UCSD-AML1 (cell line): Measurements from ENCODE around the gene KCNIP1.

Experiments used
- DNase-seq: peaks from one replicate; lab custom pipeline; 2025; ENCODE audit not compliant: unreplicated experiment; lab: John Stamatoyannopoulos, UW

Gene KCNIP1

DNA sequence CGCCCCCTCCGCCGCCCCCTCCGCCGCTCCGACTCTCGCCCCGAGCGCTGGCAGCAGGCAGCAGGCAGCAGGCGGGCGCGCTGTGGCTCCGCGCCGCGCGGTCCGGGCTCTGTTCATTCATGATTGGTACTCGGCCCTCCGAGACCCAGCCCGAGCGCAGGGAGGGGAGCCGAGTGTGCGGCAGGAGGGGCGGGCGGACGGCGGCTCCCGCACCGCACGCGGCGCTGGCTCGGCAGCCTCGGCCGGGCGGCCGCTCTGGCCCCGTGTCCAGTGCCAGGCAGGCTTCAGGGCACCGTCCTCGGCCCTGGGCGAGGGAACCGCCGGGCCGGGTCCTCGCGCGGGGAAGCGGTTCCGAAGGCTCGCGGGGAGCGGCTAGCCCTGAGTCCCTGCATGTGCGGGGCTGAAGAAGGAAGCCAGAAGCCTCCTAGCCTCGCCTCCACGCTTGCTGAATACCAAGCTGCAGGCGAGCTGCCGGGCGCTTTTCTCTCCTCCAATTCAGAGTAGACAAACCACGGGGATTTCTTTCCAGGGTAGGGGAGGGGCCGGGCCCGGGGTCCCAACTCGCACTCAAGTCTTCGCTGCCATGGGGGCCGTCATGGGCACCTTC is at the start of gene KCNIP1:
KCNIP1 (plus strand) TSS at position 31 of the 607 bp plus-strand sequence.
- no peak for DNase-seq

DNA sequence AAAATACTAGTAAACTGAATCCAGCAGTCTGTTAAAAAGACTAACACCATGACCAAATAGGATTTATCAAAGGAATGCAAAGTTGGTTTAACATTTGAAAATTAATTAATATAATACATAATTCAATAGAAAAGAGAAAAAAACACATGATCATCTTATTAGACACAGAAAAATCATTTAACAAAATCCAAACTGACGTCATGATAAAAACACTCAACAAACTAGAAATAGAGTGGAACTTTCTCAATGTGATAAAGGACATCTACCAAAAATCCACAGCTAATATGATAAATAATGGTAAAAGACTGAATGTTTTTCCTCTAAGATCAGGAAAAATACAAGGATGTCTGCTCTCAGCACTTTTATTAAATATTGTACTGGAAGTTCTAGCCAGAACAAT is 40.4 kb upstream of the KCNIP1 start:
- no peak for DNase-seq

DNA sequence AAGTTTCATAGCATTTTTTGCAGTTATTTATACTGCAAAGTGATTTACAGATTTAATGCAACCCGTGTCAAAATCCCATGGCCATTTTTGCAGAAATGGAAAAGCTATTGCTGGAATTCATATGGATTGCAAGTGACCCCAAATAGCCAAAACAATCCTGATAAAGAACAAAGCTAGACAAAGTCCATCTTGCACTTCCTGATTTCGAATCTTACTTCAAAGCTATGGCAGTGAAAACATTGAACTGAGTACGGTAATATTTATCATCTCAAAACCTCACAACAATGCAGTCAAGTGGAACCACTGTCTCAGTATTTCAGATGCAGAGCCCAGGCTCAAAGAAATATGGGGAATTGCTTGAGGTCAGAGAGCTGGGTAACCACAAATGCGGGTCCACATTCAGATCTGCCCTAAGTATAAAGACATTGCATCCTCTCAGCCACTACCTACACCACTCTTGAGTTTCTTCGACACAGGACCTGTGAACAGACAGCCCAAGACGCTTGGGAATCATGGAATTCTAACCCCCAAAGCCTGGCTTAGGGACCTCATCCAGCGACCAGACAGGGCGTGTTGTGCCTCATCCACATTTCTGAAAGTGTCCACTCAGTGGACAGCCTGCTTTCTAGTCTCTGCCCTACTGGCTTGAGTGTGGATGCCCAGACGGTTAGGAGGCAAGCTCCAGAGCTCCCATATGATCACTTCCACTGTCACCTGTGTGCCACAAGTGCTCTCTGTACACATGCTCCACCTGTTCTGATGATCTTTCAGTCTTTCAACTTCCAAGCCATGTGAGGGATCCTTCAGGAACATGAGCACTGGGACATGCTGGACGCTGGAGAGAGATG is 39.3 kb upstream of the KCNIP1 start:
- no peak for DNase-seq

DNA sequence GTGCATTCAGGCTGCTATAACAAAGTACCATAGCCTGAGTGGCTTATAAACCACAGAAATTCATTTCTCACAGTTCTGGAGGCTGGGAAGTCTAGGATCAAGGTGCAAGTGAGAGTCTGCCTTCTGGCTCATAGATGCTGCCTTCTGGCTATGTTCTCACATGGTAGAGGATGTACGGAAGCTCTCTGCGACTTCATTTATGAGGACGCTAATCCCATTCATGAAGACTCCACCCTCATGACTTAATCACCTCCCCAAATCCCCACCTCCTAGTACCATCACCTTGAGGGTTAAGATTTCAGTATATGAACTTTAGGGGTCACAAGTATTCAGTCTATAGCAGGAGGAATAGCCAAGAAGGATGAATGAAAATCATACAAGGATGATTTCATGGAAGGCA is 37.3 kb upstream of the KCNIP1 start:
- DNase-seq: no peak

DNA sequence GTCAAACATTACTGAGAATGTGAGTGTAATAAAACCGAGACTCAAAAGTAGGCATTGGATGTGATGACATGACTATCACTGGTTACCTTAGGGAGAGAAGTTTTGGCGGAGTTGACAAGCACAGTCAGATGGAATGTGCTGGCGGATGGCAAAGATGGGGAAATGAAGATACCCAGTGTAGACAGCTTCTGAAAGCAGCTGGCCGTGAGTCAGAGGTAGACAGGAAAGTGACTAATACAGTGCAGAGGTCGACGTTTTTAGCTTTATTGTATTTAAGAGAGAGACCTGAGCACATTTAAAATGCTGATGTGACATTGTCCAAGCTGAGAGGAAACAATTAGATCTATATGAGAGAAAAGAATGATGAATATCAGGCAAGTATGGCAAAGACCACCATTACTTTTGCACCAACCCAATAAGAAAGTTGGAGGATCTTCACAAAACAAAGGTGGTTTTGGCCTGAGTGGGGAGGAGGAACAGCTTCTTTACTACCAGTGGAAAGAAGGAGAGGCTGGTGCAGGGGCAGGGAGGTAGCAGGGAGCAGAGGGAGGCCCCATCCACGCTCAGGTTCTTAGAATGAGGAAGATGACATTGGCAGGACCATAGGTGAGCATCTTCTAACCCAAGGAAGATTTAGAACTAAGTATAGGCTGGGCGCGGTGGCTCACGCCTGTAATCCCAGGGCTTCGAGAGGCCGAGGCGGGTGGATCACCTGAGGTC is 36.7 kb upstream of the KCNIP1 start:
- DNase-seq: no peak

DNA sequence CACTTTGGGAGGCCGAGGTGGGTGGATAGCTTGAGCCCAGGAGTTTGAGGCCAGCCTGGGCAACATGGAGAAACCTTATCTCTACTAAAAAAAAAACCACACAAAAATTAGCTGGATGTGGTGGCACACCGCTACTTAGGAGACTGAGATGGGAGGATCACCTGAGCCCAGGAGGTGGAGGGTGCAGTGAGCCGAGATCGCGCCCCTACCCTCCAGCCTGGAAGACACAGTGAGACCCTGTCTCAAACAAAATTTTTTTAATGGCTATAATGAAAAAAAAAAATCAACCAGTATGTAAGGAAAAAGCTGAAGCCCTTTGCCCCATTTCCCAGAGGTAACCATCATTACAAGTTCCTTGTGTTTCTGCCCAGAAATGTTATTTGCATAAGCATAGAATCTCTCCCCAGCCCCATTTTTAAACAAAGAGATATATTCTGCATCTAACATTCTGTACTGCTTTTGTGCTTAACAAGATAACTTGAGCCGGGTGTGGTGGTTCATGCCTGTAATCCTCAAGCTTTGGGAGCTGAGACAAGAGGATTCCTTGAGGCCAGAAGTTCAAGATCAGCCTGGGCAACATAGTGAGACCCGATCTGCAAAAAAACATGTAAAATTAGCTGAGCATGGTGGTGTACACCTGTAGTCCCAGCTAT is 35.1 kb upstream of the KCNIP1 start:
- DNase-seq: no peak

DNA sequence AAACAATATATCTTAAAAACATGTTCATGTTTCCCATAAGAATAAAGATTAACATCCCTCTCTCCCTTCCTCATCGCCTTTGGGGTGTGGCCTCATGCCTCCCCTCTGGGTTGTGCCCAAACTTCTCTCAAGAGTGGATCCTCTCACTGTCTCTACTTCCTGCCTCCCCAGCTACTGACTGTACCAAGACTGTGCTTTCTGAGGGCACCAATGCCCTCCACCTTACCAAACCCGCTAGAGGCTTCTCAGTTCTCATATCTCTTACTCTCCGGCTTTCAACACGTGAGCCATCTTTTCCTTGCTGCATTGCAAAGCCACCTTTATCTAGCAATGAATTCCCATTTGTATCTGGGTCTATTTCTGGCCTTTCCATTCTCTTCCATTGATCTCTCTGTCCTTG is 34.4 kb upstream of the KCNIP1 start:
- no peak for DNase-seq

DNA sequence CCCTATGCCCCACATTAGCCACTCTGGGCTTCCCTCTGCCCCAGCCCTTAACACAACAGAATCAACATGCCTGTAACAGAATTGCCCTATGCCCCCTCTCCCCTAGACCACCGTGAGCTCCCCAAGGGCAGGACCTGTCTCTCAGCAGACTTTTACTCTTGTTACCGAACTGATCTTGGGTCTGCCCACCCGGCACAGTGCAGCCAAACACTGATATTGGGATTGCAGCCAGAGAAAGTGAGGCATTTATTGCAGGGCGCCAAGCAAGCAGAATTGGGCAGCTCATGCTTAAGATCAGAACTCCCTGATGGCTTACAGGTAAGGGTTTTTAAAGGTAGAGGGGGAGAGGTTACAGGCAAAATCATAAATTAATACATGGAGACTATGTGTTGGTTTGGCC is 33.5 kb upstream of the KCNIP1 start:
- no peak for DNase-seq

DNA sequence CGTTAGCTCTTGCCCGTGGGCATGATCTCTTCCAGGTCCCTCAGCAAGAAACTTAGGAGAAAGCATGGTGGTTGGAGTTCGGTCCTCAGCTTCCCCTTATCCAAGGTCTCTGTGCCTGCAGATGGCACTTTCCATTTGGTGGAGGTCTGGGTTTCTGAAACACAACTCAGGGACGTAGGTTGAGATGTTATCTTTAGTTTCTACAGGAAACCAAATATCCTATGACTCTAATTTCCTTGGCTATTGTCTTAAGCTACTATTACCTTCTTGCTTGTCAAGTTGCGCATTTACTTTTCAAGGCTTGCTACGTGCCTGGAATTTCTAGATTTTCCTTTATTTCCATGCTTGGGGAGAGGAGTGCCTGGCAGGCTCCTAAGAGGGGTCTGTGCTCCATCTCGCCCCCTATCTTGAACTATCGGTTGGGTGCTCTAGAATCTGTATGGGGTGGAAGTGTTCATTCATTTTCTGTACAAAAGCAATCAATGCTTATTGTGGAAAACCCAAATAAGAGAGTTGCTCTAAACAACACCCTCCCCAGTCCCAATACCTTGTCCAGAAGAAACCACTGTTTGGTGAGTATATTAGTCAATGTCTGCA is 32.9 kb upstream of the KCNIP1 start:
- DNase-seq: no peak

DNA sequence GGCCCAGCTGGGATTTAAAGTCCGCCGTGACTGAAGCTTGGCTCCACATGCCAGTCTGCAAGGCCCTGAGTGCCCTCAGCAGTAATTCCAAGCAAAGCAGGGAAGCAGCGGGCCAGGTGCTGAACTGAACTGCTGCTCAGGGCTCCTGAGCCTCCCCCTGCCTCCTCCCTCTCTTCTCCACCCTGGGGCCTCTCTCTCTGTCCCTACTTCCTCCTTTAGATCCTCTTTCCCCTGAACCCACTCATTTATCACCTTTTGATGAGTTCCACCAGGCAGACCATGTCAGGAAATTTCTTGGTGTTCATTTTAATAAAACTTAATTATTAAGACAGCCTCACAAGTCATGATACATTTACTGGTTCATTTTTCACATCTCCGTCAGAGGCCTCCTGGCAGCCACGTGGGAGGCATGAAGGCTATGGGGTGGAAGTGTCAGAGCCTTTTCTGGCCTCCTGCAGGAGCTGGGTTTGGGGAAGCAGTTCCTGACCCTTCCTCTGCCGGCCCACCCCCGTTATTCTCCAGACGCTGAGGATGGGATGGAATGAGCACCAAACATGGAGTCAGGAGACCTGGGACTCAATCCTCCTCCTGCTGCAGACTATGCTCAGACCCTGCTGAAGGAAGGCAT is 32.2 kb upstream of the KCNIP1 start:
- no peak for DNase-seq

DNA sequence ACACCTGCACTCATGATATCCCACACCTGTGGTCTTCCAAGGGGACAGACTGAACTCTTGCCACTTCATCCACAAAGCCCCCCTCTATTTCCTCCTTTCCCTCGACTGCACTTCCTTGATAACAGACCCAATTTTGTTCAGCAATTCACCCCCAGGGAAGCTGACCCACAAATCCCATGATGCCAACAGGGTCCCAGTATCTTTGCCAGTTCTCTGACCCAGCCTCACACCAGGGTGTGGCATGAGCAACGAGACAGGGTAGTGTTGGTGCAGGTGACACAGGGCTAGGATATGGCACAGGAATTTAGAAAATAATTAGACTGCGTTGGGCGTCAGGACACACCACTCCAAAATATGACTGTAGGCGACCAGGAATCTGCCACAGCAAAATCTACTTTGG is 30.2 kb upstream of the KCNIP1 start:
- no peak for DNase-seq

DNA sequence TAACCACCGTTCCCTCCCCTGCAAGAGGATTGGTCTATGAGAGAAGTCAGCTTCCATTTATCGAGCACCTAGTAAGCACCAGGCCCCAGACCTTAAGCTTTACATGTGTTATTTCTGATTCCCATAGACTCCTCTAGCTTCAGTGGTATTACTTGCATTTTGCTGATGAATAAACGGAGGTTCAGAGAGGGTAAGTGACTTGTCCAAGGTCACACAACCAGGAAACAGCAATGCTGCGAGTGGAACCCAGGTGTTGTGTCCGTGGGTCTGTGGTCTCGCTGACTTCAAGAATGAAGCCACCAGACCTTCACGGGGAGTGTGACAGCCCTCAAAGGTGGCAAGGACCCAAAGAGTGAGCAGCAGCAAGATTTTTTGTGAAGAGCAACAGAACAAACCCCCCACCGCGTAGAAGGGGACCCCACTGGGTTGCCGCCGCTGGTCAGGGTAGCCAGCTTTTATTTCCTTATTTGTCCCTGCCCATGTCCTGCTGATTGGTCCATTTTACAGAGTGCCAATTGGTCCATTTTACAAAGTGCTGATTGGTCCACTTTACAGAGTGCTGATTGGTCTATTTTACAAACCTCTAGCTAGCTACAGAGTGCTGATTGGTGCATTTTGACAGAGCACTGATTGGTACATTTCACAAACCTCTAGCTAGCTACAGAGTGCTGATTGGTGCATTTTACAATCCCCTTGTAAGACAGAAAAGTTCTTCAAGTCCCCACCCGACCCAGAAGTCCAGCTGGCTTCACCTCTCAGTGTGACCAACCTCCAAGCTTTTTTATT is 29.1 kb upstream of the KCNIP1 start:
- DNase-seq: no peak

DNA sequence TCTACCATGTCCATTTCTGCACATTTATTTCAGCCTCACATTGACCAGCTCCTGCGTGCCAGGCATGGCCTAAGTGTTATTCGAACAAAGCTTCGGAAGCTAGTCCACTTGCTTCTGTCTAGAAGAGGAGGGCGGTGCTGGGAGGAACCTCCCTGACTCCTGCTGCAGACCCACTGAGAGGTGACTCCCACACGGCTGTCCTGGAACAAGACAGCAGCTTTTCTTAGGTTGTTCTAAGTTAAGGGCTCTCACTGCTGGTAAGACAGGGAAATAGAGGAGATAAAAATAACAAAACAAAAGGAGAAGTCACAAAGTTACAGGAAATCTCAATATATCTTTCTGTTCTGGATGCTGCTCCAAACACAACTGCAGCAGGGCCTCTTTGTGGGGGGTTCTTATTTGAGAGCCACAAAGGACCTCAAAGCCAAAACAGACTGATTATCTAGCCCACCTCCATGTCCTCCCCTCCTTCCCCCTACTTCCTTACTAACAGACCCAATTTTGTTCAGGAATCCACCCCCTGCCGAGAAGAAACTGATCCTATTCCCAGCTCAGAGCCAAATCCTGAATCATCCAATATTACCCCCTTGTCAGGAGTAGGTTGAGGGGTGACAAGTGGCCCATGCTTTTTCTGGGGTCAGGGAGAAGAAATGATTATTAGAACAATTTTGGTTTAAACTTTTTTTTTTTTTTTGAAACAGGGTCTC is 28.4 kb upstream of the KCNIP1 start:
- DNase-seq: peak; percentile 50

DNA sequence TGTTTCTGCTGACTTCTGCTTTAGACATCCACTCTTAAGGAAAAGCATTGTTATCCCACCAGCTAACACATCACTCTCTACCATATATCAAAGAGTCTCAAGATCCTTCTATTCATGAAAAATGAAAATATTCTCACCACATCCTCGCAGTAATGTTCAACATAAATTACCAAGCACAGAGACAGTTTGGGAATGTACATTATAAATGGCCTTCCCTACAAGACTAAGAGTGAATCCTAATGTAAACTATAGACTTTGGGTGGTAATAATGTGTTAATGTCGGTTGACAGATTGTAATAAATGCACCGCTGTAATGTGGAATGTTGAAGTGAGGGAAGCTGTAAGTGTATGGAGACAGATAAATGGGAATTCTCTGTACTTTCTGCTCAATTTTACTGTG is 27.1 kb upstream of the KCNIP1 start:
- no peak for DNase-seq

DNA sequence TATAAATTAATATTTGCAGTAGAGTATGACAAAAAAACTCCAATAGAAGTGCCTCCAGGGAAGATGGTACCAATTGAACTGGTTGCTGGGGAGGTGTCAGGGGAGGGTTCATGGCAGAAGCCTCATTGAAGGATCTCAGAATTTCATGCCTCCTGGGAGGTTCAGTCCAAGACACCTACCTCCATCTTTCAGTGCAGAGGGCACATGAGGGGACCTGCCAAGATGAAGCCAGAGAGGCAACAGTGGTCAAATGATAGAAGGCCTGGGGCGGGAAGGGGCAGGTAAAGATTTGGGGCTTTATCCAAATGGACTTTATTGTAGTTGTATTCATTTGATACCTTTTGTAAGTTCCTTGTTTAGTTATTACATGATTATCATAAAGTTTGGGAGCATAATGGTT is 25.9 kb upstream of the KCNIP1 start:
- DNase-seq: no peak

DNA sequence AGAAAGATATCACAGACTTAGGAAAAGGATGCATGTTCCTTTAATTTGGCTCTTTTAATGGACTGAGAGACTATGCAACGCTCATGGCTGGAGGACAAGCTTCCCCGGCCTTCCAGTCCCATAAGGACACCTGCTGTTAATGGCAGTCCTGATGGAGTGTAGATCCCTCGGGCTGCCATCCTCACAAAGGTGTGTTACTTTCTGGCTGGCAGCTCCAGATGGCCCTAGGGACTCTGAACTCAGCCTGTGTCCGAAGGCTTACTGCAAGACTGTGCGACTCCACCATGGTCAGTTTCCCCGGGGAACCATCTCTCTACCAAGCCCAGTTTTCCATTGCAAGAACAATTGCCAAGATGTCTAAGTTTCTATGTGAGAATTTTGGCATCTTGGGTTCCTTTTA is 25.5 kb upstream of the KCNIP1 start:
- no peak for DNase-seq

DNA sequence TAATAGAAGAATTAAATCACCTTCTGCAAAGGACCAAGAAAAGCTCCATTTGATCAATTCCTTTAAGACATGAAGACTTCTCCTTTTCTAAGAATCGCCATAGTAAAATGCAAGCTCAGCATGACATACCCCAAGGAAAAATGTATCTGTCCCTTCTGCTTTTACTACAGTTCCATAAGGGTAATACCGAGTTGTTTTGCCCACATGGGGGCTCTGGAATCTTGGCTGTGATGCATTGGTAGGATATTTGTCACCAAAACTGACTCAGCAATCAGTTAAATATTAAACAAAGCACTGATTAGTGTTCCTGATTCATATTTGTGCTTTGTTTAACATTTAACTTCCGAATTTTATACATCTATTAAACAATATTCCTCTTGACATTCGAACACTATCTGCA is 24.3 kb upstream of the KCNIP1 start:
- DNase-seq: no peak

DNA sequence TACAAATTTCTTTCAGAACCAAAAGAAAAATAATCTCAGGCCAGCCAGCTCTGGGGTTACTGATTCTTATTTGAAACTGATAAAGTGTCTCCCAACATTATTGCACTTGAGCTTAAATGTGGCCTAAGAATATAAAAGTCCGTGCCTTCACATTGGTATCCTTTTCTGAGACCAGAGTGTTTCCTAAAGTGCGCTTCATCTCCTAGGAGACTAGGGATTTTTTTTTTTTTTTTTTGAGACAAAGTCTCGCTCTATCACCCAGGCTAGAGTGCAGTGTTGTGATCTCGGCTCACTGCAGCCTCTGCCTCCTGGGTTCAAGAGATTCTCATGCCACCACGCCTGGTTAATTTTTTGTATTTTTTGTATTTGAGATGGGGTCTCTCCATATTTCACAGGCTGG is 23.6 kb upstream of the KCNIP1 start:
- no peak for DNase-seq

DNA sequence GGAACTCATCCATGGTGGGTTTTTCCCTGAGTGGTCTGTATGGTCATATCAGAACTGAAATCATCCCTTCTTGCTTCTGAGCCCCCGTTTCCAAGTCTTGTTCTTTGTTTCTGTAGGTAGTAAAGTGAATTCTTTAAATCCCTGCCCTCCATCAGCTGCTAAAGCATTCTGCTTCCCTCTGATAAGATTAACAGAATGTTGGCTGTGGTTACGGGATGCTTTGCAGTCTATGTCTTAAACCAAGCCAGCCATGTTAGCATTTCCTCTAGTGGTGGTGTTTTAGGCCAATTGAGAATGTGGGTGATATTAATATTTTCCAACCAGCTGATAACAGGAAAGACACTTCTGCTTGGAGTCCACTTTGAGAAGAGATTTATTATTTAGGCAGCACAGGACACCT is 22.0 kb upstream of the KCNIP1 start:
- DNase-seq: no peak
